ENCODE measurements around the gene SLC9A9. TPM values are rescaled to one million over a fixed set of nuclear protein-coding genes. Genes with fewer than 3 reads are reported as not detected.

SLC9A9 gene
- total and polyA plus RNA-seq, 7 donors, result 1.3 to 5.4 (median 2.9) TPM

DNA sequence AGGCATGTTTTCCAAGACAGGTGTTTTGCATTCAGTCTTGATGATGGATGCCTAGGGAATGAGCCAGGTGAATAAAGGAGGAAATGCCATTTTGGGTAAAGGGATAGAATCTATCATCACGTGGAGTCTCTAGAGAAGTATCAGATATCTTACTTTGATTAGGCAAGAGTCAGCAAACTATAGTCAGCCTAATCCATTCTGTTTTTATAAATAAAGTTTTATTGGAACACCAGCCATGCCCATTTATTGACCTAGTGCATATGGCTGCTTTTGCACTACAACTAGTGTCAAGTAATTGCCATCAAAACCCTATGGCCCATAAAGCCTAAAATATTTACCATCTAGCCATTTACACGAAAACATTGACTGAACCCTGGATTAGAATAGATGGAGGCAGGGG lies 231.2 kb downstream of the SLC9A9 start:
- no peak overlapping the region for H3K4me3 ChIP-seq
- H3K9me3 ChIP-seq, result no peaks in the 10 kb centered on the region
- ATAC-seq, result no peak
- no peak for DNase-seq
- no peaks in the 10 kb centered on the region for H3K4me1 ChIP-seq
- WGBS, 3 donors, result 92 to 94% (median 94%) methylated on average over 2 of the region's 2 CpGs
- no peak overlapping the region for H3K27ac ChIP-seq
- no peak for TF ChIP-seq CTCF (IDR thresholded peaks at IDR 0.05)
- H3K36me3 ChIP-seq (ENCODE audit: insufficient read depth in 1 of 2, low read depth in 1 of 2), result no peaks in the 10 kb centered on the region
- intact Hi-C loops (cut with DNase I), result no loop called here
- no peaks in the 10 kb centered on the region for H3K27me3 ChIP-seq (ENCODE audit: insufficient read depth in 3 of 3, low read length in 2 of 3)

GRCh38 chr3:143613226-143613625 lies 235.0 kb downstream of the SLC9A9 start:
- Histone ChIP-seq H3K9me3 (no peaks in the 10 kb centered on the region), H3K4me3 (no peak overlapping the region), H3K27ac (no peak overlapping the region), H3K4me1 (no peaks in the 10 kb centered on the region), H3K27me3 (ENCODE audit: insufficient read depth in 3 of 3, low read length in 2 of 3) (no peaks in the 10 kb centered on the region), H3K36me3 (ENCODE audit: insufficient read depth in 1 of 2, low read depth in 1 of 2) (no peaks in the 10 kb centered on the region)
- DNase-seq, result no peak
- no peak for TF ChIP-seq CTCF (IDR thresholded peaks at IDR 0.05)
- intact Hi-C loops (cut with DNase I), result no loop called here
- no peak for ATAC-seq

DNA sequence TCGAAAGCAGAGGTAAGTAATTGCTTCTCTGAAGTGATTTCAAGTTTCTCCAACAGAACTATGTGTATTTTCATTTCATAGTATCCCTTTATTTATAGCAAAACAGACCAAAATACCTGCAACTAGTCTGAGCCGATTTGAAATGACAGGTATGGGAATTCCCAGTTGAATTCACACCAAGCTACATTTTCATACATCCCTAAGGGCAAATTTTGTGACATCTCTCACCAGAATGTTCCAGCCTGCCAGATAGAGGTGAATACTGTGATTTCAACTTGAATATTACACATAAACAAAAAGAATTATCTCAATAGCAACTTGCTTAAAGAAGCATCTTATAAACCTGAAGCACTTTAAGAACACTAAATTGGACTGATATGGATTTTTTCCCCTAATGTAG lies 235.7 kb downstream of the SLC9A9 start:
- intact Hi-C loops (cut with DNase I), result no loop called here
- 86 to 91% (median 91%) methylated on average over 2 of the region's 2 CpGs for WGBS, 3 donors
- H3K36me3 ChIP-seq (ENCODE audit: insufficient read depth in 1 of 2, low read depth in 1 of 2), result no peaks in the 10 kb centered on the region
- no peaks in the 10 kb centered on the region for H3K27me3 ChIP-seq (ENCODE audit: insufficient read depth in 3 of 3, low read length in 2 of 3)
- DNase-seq, result no peak
- no peaks in the 10 kb centered on the region for H3K4me1 ChIP-seq
- no peak for TF ChIP-seq CTCF (IDR thresholded peaks at IDR 0.05)
- ATAC-seq, result no peak
- no peak overlapping the region for H3K4me3 ChIP-seq
- H3K9me3 ChIP-seq, result no peaks in the 10 kb centered on the region
- no peak overlapping the region for H3K27ac ChIP-seq

DNA sequence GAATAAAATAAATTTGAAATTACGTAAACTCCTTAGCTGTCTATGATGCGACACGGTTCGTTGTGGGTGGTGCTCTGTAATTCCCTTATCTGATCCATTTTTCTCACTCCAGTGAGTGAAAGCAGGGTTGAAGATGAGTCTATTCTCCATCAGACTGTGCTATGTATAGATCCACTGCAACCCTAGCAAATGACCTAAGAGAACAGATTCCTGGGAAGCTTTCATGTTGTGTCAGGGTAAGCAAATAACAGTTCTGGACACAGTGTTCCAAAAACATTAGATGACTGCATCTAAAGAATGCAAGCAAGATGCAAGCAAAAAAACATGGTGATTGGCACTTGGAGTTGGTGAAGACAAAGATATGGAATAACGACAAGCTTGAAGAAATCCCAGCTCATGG lies 239.3 kb downstream of the SLC9A9 start:
- TF ChIP-seq CTCF (IDR thresholded peaks at IDR 0.05), result no peak
- Histone ChIP-seq H3K27ac (no peak overlapping the region), H3K36me3 (ENCODE audit: insufficient read depth in 1 of 2, low read depth in 1 of 2) (no peaks in the 10 kb centered on the region), H3K4me3 (no peak overlapping the region), H3K27me3 (ENCODE audit: insufficient read depth in 3 of 3, low read length in 2 of 3) (no peaks in the 10 kb centered on the region), H3K4me1 (no peaks in the 10 kb centered on the region), H3K9me3 (no peaks in the 10 kb centered on the region)
- whole genome bisulfite sequencing, 3 donors, result 59 to 76% (median 60%) methylated on average over 5 of the region's 5 CpGs
- peak; percentile 72 to 98 (median 98) for ATAC-seq
- intact Hi-C loops (cut with DNase I), result no loop called here
- DNase-seq, result no peak

DNA sequence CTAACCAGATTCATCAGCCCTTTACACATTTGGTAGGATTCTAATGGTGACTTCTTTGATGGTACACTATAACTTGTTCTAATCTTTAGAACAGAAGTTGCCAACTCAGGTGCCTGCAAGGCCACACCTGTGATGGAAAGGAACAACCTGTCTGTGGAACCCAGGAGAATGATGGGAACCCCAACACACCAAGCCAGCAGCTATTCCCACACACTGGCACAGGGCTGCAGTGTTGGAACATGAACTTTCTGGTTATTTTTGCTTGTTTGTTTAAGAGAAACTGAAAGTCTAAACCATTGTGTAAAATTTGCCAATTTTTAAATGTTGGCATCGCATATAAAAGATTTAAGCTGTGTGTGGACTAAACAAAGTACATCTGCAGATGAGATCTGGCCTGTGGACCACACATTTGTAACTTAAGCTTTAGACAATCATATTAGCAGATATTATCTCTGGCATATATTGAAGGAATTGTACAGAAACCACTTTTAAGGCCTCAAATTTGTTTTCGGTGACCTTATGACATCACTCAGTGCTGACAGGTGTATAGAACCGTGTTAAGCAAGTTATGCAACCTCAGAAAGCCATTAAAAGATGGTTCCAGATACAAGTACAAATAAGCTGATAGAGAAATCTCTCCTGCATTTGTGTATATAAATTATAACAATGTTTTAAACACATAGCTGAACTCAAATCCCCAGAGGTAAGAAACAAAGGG lies 242.9 kb downstream of the SLC9A9 start:
- H3K4me3 ChIP-seq, result no peak overlapping the region
- WGBS, 3 donors, result 54 to 73% (median 54%) methylated on average over 3 of the region's 3 CpGs
- no peak for DNase-seq
- H3K36me3 ChIP-seq (ENCODE audit: insufficient read depth in 1 of 2, low read depth in 1 of 2), result no peaks in the 10 kb centered on the region
- TF ChIP-seq CTCF (IDR thresholded peaks at IDR 0.05), result no peak
- H3K27ac ChIP-seq, result no peak overlapping the region
- no peaks in the 10 kb centered on the region for H3K27me3 ChIP-seq (ENCODE audit: insufficient read depth in 3 of 3, low read length in 2 of 3)
- ATAC-seq, result no peak
- H3K4me1 ChIP-seq, result no peaks in the 10 kb centered on the region
- intact Hi-C loops (cut with DNase I), result no loop called here
- H3K9me3 ChIP-seq, result no peaks in the 10 kb centered on the region

Data from psoas muscle (tissue), 8 donors.